ENCODE measurements around the gene NECAP2.

- TF ChIP-seq EZH2 (IDR thresholded peaks at IDR 0.05; ENCODE audit: borderline replicate concordance): no peak
- TF ChIP-seq, protein P1, sequence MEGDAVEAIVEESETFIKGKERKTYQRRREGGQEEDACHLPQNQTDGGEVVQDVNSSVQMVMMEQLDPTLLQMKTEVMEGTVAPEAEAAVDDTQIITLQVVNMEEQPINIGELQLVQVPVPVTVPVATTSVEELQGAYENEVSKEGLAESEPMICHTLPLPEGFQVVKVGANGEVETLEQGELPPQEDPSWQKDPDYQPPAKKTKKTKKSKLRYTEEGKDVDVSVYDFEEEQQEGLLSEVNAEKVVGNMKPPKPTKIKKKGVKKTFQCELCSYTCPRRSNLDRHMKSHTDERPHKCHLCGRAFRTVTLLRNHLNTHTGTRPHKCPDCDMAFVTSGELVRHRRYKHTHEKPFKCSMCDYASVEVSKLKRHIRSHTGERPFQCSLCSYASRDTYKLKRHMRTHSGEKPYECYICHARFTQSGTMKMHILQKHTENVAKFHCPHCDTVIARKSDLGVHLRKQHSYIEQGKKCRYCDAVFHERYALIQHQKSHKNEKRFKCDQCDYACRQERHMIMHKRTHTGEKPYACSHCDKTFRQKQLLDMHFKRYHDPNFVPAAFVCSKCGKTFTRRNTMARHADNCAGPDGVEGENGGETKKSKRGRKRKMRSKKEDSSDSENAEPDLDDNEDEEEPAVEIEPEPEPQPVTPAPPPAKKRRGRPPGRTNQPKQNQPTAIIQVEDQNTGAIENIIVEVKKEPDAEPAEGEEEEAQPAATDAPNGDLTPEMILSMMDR (IDR thresholded peaks at IDR 0.05; ENCODE audit: poor library complexity): no peak
These were observed 3.6 kb downstream of the NECAP2 start for GRCh38 chr1:16443975-16444770.

Measured in hepatocyte (in vitro differentiated cells).